ENCODE data around the gene APMAP.
"Not testable (repeated sequence)": the region's sequence is repeated elsewhere in the genome, so short reads cannot be mapped to it uniquely, and the experiment has no call there.

The APMAP gene

DNA sequence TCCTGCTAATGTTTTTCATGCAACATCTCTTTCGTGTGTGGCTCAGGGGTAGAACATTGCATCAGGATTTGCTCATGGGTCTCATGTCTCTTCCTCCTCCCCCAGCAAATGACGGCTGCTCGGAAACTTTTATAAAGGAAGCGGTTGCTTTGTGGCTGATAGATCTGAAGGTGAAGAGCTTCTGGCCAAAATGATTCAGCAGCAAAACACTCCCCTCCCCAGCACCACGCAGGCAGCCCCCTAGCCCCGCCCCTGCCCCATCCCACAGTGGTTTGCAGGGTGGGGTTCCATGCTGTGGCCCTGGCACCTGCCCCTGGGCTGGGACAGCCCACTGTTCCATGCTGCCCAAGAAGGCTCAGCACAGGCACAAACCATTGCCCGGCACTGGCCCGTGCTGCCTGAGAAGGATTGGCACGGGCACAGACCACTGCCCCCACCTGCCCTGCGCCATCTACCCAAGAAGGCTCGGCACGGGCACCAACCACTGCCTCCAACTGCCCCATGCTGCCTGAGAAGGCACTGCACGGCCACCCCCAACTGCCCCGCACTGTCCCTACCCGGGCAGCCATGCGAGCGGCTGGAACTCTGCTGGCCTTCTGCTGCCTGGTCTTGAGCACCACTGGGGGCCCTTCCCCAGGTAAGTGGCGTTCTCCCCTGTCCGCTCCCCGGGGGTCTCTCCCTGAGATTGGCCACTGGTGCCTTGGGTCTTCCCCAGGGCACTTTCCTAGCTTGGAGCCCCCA is 43.4 kb downstream of the APMAP start, which contains the start of gene CST7:
Gene CST7, plus strand, starts transcription at position 331 of the 741 bp plus-strand sequence. Its CDS starts 237 bp downstream, at position 568.
- DNase-seq (ENCODE audit: insufficient read length, low spot score): no peak
- no peak for FAIRE-seq
- TF ChIP-seq POLR2A (IDR thresholded peaks at IDR 0.05; ENCODE audit: low read depth, low read length): no peak

DNA sequence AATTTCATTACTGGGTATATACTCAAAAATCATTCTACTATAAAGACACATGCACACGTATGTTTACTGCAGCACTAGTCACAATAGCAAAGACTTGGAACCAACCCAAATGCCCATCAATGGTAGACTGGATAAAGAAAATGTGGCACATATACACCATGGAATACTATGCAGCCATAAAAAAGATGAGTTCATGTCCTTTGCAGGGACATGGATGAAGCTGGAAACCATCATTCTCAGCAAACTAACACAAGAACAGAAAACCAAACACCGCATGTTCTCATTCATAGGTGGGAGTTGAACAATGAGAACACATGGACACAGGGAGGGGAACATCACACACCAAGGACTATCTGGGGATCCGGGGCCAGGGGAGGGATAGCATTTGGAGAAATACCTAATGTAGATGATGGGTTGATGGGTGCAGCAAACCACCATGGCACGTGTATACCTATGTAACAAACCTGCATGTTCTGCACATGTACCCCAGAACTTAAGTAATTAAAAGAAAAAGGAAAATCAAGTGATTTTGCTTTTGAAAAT is 44.1 kb downstream of the APMAP start:
- not testable (repeated sequence) for FAIRE-seq; DNase-seq (ENCODE audit: insufficient read length, low spot score)

DNA sequence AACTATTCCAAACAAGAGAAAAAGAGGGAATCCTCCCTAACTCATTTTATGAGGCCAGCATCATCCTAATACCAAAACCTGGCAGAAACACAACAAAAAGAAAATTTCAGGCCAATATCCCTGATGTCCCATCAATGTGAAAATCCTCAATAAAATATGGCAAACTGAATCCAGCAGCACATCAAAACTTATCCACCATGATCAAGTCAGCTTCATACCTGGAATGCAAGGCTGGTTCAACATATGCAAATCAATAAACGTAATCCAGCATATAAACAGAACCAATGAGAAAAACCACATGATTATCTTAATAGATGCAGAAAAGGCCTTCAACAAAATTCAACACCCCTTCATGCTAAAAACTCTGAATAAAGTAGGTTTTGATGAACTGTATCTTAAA is 46.2 kb downstream of the APMAP start:
- DNase-seq (ENCODE audit: insufficient read length, low spot score); FAIRE-seq: not testable (repeated sequence)

DNA sequence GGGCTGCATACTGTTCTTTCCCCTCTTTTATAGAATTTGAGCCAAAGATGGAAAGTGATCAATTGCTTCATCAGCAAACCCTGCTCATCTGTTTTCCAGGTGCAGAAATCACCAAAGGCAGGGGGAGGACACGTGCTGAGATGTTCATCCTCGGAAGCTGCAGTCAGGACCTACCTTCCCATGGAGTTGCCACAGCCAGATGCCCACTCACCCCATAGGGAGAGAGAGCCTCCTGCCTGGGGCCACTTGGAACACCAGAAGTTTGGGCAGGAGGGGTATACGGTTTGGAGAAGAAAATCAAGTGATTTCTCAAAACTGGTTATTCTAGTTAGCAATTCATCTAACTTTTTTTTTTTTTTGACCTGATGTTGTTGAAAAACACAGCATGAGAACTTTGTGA is 48.8 kb downstream of the APMAP start:
- FAIRE-seq (no peak), DNase-seq (ENCODE audit: insufficient read length, low spot score) (no peak)
- no peak for TF ChIP-seq POLR2A (IDR thresholded peaks at IDR 0.05; ENCODE audit: low read depth, low read length)

DNA sequence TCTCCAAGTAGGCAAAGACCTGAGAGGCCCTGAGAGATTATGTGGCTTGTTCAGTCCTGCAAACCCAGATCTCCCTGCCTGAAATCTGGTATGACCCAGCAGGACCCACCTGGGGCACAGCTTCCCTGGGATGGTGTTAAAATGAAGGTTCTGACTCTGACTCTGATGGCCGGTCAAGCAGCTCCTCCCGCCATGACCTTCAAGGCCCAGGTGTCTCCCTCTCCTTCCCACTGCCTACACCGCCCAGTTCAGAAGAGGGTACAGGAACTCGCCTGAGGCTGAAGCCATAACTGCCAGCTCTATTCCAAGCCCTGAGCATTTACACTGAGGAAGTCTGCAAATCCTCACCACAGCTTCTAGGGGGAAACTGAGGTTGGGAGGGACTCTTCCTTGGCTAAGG is 49.4 kb downstream of the APMAP start:
- FAIRE-seq: no peak
- no peak for DNase-seq (ENCODE audit: insufficient read length, low spot score)
- TF ChIP-seq POLR2A (IDR thresholded peaks at IDR 0.05; ENCODE audit: low read depth, low read length): no peak

DNA sequence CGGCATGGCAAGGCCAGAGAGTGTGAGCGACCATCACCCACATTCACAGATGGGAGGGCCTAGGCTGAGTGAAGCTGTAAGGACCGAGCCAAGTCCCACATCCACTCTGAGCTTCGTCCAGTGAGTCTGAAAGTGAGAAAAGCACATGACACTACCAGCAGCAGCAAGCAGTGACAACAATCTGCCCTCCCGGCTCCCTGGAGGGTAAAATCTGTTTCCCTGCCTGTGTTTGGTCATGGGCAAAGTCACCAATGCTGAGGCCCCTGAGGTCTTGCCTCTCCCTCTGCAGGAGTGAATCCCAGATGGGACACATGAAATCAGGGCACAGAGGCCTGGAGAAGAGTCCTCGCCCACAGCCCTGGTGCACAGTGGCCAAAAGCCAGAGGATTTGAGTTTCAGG is 49.9 kb downstream of the APMAP start:
- FAIRE-seq: no peak
- no peak for DNase-seq (ENCODE audit: insufficient read length, low spot score)
- no peak for TF ChIP-seq POLR2A (IDR thresholded peaks at IDR 0.05; ENCODE audit: low read depth, low read length)

DNA sequence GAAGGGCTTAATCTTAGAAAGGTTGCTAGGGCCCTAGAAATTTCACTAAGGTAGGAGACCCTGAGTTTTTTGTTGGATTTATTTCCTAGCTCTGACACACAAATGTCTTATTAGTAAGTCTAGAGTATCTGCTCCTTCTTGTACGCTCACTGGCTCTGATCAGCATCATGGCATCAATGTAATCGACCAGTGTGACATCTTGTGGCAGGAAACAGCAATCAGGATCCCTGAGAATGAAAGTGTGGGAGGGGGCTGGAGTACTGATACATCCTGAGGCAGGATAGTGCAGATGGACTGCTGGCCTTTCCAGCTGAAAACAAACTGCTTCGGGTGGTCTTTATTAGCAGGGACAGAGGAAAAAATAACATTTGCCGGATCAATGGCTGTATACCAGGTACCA is 53.5 kb downstream of the APMAP start:
- no peak for DNase-seq (ENCODE audit: insufficient read length, low spot score)
- TF ChIP-seq POLR2A (IDR thresholded peaks at IDR 0.05; ENCODE audit: low read depth, low read length): no peak
- no peak for FAIRE-seq

DNA sequence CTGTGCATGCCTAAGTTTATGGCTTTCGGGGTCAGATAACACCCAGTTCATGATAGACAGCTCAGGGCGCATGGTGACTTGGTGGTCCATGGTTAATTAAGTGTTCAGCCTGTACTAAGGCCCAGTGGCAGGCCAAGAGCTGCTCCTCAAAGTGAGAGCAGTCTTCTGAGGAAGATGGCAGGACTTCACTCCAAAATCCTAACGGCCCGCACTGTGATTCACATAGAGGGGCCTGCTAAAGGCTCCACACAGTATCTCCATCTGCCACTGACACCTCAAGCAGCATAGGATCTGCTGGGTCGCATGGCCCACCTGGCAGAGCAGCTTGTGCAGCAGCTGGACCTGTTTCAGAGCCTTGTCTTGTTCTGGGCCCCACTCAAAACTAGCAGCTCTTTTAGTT is 54.1 kb downstream of the APMAP start:
- DNase-seq (ENCODE audit: insufficient read length, low spot score) (no peak), FAIRE-seq (no peak)
- TF ChIP-seq POLR2A (IDR thresholded peaks at IDR 0.05; ENCODE audit: low read depth, low read length): no peak

DNA sequence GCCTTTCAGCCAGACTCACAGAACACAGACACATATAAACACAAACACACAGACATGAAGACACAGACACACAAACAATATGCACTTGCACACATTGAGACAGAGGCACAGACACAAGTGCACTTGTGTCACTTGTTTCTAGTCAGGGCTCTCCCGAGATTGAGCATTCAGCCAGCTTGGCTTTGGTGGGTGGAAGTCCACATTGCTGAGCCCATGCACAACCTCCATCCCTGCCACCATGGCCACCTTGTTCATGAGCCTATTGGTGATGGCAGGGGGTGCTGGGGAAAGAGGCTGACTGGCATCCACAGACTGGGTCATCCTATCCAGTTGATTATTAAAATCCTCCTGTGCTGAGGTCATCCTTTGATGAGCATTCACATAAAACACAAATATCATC is 55.0 kb downstream of the APMAP start:
- TF ChIP-seq POLR2A (IDR thresholded peaks at IDR 0.05; ENCODE audit: low read depth, low read length): no peak
- no peak for DNase-seq (ENCODE audit: insufficient read length, low spot score)
- FAIRE-seq: no peak

DNA sequence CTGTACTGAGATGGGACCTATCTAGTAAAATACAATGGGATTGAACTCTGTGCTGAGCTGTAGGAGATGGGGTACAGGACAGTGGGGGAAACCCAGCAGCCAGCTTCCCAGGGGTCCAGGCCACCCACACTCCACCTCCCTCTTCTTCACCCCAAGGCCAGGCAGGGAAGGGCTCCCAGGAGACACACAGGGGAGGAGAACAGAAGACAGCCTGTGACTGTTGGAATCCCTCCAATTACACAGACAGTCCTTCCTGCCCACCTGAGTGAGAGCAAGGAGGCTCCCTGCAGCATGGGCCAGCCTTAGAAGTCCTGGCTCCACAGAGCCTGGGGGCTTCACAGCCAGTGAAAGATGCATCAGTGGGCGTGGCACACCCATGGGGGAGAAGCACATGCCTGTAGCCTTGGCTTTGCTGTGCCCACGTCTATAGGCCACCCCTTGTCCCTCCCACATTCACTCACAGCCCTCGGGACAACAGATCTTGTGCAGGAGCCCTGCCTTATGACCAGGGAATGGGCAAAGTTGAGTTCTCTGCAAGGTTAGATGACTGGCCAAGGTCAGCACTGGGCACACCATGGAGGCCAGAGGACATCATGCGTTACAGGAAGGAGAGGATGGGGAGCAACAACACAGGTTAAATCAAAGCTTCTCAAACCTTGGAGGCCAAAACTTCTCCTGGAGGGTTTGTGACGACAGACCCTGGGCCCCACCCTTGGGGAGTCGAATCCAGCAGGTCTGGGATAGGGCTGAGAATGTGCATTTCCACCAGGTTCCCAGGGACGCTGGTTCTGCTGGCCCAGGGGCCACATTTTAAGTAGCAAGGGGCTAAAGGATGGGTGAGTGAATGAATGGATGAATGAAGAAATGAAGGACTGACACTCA is 55.8 kb downstream of the APMAP start:
- FAIRE-seq (no peak), DNase-seq (ENCODE audit: insufficient read length, low spot score) (no peak)
- TF ChIP-seq POLR2A (IDR thresholded peaks at IDR 0.05; ENCODE audit: low read depth, low read length): no peak

DNA sequence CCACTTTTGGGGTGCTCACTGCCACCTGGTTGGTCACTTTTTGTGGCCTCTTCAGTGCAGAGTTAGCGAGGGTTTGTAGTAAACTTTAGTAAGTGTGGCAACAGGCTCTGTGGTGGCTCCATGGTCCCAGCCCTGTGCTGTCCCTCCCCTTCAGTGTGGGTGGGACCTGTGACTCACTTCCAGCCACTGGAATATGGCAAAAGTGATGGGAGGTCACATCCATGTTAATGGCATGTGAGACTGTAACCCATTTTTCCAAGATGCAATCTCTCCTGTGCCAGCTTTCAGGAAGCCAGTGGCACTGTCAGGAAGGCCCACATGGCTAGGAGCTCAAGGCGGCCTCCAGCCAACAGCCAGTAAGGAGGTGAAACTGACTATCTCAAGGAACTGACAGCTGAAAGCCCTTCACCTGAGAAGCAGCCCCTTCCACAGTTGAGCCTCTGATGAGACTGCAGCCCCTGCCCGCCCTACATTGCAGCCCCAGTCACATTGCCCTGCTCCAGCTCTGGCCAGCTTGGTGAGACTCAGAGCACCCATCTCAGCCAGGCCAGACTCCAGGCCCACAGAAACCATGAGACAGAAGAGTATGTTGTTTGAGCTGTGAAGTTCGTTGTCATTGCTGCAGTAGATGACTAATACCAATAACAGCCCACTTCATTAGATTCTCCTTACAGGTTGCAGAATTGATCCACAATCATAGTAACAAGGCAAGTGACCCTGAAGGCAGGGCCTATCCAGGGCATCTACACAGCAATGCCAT is 56.6 kb downstream of the APMAP start:
- FAIRE-seq: no peak
- no peak for DNase-seq (ENCODE audit: insufficient read length, low spot score)
- no peak for TF ChIP-seq POLR2A (IDR thresholded peaks at IDR 0.05; ENCODE audit: low read depth, low read length)

DNA sequence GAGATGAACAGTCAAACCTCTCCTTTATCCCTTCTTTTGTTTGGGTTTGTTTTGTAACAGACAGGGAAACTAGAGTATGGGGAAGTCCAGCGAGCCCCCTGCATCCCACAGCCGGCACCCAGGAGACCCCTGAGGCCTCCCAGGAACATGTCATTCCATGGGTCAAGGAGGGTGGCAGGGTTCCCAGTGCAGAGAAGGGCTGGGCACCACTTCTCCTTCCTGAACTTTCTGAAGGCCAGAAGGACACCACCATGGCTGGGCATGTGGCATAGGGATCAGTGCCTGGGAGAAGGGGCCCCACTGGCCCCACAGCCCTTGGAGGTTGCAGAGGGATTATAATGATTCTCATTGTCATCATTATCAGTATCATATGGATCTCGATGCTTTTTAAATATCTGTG is 57.4 kb downstream of the APMAP start:
- TF ChIP-seq POLR2A (IDR thresholded peaks at IDR 0.05; ENCODE audit: low read depth, low read length): no peak
- DNase-seq (ENCODE audit: insufficient read length, low spot score) (no peak), FAIRE-seq (no peak)

DNA sequence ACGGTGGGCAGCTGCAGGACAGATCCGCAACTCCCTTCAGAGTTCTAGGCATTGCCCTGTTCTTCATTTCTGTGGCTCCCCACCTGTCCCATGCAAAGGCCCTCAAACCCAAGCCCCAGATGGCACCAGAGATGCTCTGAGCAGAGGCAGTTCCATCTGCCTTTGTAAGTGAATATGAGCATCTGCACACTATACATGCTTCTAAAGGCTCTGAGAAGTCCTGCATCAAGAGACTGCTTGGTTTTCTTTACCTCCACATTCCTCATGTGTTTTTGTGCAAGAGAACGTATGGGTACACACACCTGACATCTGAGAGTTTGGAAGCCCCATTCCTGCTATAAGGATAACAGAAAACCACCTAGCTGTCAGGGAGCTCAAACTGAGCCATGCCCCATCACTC is 57.8 kb downstream of the APMAP start:
- FAIRE-seq (no peak), DNase-seq (ENCODE audit: insufficient read length, low spot score) (no peak)
- TF ChIP-seq POLR2A (IDR thresholded peaks at IDR 0.05; ENCODE audit: low read depth, low read length): no peak

DNA sequence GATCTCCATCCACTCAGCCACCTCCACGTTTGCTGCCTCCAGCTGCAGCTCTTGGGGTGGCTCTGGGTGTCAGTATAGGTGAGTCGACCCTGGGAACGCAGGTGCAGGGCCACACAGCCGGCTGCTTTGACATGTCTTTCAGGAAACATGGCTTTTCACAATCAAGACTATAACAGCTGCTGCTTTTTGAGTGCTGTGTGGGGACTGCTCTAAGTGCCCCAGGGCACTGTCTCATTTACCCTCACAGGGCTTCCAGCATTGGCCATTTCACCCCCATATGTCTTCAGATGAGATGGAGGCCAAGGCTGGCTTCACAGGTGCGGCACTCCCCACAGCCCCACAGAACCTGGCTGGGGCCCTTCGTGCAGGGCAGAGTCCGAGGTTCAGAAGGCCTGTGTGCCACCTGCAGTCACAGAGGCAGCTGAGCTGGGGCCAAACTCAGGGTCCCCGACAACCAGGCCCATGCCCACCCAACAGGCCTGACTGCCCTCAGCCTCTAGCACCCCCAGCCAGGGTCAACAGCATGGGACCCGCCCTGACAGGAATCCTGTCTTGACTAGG is 58.4 kb downstream of the APMAP start:
- no peak for TF ChIP-seq POLR2A (IDR thresholded peaks at IDR 0.05; ENCODE audit: low read depth, low read length)
- FAIRE-seq (no peak), DNase-seq (ENCODE audit: insufficient read length, low spot score) (no peak)

Measured in H54 (cell line).